ENCODE results near the gene GPT2. TPM values are rescaled to one million over a fixed set of nuclear protein-coding genes. Genes with fewer than 3 reads are reported as not detected.
A peak's percentile ranks its signal among the peaks of the same experiment; 100 is the strongest.

The GPT2 gene
- polyA plus RNA-seq, 1 experiment, result 18.5 TPM

- no peak for DNase-seq (ENCODE audit: low read depth, low spot score)
- ChIA-PET CTCF (interaction anchor here (0.7 to 6.6 kb wide), 12 partner anchors 8 to 84 kb away, joined by 3 to 58 read pairs (median 4); no protein-coding TSS in a partner anchor), POLR2A (no interaction called here)
- no peak for TF ChIP-seq CTCF (IDR thresholded peaks at IDR 0.05; ENCODE audit: low read depth, low read length)
- no peaks in the 10 kb centered on the region for H3K9me3 ChIP-seq (ENCODE audit: control insufficient read depth, insufficient read depth, low read length)
- no peak overlapping the region for H3K27ac ChIP-seq (ENCODE audit: low read depth, low read length)
- no peak overlapping the region for H3K4me3 ChIP-seq (ENCODE audit: low read depth, low read length)
- no peaks in the 10 kb centered on the region for H3K27me3 ChIP-seq (ENCODE audit: control insufficient read depth, insufficient read depth, low read length)
Measured at GRCh38 chr16:46928811-46929210, 44.6 kb downstream of the GPT2 start.

DNA sequence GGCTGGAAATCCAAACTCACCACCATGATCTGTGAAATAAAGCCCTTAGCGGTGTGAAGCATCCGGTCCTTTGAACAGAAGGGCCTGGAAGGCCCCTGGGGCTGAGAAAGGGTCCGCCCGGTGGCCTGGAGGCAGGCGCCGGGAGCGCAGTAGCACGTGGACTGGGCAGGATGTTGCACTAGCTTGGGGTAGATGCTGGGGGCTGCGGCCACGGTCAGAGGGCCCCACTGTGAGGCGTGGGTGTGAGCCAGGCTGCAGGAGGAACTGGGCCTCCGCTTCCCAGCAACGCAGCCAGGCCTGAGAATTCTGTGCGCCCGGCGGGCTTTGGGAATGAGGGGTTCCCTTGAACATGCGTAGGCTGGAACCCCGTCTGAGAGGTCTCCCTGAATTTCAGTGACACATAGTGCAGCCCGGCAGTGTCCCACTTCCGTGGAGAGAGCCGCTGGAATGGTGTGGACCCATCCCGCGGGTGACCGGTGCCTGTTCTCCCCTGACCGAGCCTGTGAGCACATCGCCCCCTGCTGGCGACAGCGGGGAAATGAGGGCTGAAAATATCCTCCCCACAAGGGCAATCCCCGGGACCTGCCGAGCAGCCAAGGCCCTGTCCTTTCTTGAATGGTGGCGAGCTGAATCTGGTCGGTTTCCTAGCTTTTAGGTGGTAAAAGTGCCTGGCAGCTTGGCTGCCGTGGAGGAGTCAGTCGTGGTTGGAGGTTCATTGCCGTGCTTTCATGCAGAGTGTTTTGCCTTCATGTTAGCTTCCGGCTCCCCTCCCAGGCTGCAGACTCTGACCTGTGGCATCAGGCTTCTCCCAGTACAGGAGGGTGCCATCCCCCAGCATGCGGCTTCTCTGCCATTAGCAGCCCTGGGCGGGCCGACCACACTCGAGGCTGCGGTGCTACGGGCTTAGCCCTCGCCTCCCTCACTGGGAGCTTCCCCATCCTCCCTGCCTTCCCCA is 45.5 kb downstream of the GPT2 start:
- no peaks in the 10 kb centered on the region for H3K9me3 ChIP-seq (ENCODE audit: control insufficient read depth, insufficient read depth, low read length)
- POLR2A ChIA-PET, result no interaction called here
- H3K27me3 ChIP-seq (ENCODE audit: control insufficient read depth, insufficient read depth, low read length), result no peaks in the 10 kb centered on the region
- TF ChIP-seq CTCF (IDR thresholded peaks at IDR 0.05; ENCODE audit: low read depth, low read length), result peak; percentile 87
- no peak overlapping the region for H3K4me3 ChIP-seq (ENCODE audit: low read depth, low read length)
- peak; percentile 11 for DNase-seq (ENCODE audit: low read depth, low spot score)
- CTCF ChIA-PET, result interaction anchor here (0.6 to 6.6 kb wide), 30 partner anchors 9 to 1235 kb away, joined by 3 to 58 read pairs (median 4); partner anchors contain the start of gene DNAJA2
- H3K27ac ChIP-seq (ENCODE audit: low read depth, low read length), result no peak overlapping the region

DNA sequence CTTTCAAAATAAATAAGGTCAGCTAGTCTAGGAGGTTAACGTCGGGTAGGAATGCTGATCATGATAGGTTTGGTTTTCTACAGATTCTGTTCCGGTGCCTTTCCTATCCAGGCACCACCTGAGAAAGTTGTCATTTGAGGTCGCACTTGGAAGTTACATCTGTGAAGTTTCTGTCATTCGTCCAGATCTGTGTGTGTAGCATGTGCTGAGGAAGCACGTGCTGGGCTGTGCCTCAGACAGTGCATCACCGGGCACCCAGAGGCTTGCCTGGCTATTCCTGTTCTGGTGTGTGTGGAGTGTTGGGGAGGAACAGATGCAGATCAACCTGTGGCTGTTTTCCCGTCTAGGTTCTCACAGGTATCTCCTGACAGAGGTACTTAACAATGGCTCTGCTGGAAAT is 46.7 kb downstream of the GPT2 start:
- no peak for DNase-seq (ENCODE audit: low read depth, low spot score)
- ChIA-PET POLR2A (no interaction called here), CTCF (interaction anchor here (1.3 to 6.6 kb wide), 12 partner anchors 10 to 1234 kb away, joined by 3 to 58 read pairs (median 10); no protein-coding TSS in a partner anchor)
- TF ChIP-seq CTCF (IDR thresholded peaks at IDR 0.05; ENCODE audit: low read depth, low read length), result no peak
- Histone ChIP-seq H3K9me3 (ENCODE audit: control insufficient read depth, insufficient read depth, low read length) (no peaks in the 10 kb centered on the region), H3K4me3 (ENCODE audit: low read depth, low read length) (no peak overlapping the region), H3K27ac (ENCODE audit: low read depth, low read length) (no peak overlapping the region), H3K27me3 (ENCODE audit: control insufficient read depth, insufficient read depth, low read length) (no peaks in the 10 kb centered on the region)

GRCh38 chr16:46932802-46933201 is 48.6 kb downstream of the GPT2 start:
- POLR2A ChIA-PET, result interaction anchor here (0.7 kb wide), 2 partner anchors 28 to 69 kb away, joined by 7 to 9 read pairs; no protein-coding TSS in a partner anchor
- CTCF ChIA-PET, result interaction anchor here (1.0 to 1.3 kb wide), 2 partner anchors 15 to 259 kb away, joined by 3 read pairs; no protein-coding TSS in a partner anchor

More at GRCh38 chr16:46932802-46933201, 48.6 kb downstream of the GPT2 start:
- no peak overlapping the region for H3K4me3 ChIP-seq (ENCODE audit: low read depth, low read length)
- H3K27ac ChIP-seq (ENCODE audit: low read depth, low read length), result no peak overlapping the region
- H3K27me3 ChIP-seq (ENCODE audit: control insufficient read depth, insufficient read depth, low read length), result no peaks in the 10 kb centered on the region
- H3K9me3 ChIP-seq (ENCODE audit: control insufficient read depth, insufficient read depth, low read length), result no peaks in the 10 kb centered on the region
- no peak for DNase-seq (ENCODE audit: low read depth, low spot score)
- no peak for TF ChIP-seq CTCF (IDR thresholded peaks at IDR 0.05; ENCODE audit: low read depth, low read length)

Data from AG04450 (cell line).